Transverse colon (tissue), 4 donors: ENCODE data around the gene SEPTIN2. TPM values are rescaled to one million over a fixed set of nuclear protein-coding genes. Genes with fewer than 3 reads are reported as not detected.

Source experiments
- DNase-seq: peaks from one replicate; pipeline ENCODE4 v3.0.0-alpha.2; 2019
- H3K27ac ChIP-seq, 4 donors: fragments of 200-600 bp; sonication (generic); 2 replicates each; pipeline ENCODE4 v1.5.1; 2016 to 2018; ENCODE audit warnings: inconsistent platforms in 4 of 4
- H3K27me3 ChIP-seq: fragments of 200-600 bp; sonication (generic); 2 replicates; pipeline ENCODE4 v1.5.1; 2017; ENCODE audit warnings: inconsistent platforms
- H3K36me3 ChIP-seq, 4 donors: fragments of 200-600 bp; sonication (generic); 2 replicates each; pipeline ENCODE4 v1.5.1; 2017 to 2019; ENCODE audit warnings: inconsistent platforms in 4 of 4
- H3K4me1 ChIP-seq, 4 donors: fragments of 200-600 bp; sonication (generic); 2 replicates each; pipeline ENCODE4 v1.5.1; 2017 to 2020; ENCODE audit warnings: inconsistent platforms in 4 of 4
- H3K4me3 ChIP-seq, 4 donors: fragments of 200-600 bp; sonication (generic); 1 replicate in 1 of 4; 2 replicates in 3 of 4; pipeline versions ENCODE4 v1.5.1 to v1.6.1; 2017 to 2019; ENCODE audit warnings: inconsistent platforms in 4 of 4
- H3K9me3 ChIP-seq, 2 donors: fragments of 200-600 bp; sonication (generic); 2 replicates each; pipeline ENCODE4 v1.5.1; 2017 to 2019; ENCODE audit warnings: inconsistent platforms in 2 of 2
- EP300 ChIP-seq: sonication (generic); formaldehyde crosslinking; IDR thresholded peaks from one replicate; pipeline ENCODE4 v1.6.1; 2017; ENCODE audit warnings: antibody characterized with exemption, low read depth
- POLR2A ChIP-seq: fragments of 450-650 bp; IDR thresholded peaks from one replicate; pipeline ENCODE4 v1.6.1; 2016; ENCODE audit warnings: antibody characterized with exemption, mild to moderate bottlenecking, moderate library complexity
- POLR2AphosphoS5 ChIP-seq, 3 donors: sonication (generic); formaldehyde crosslinking; IDR thresholded peaks; one replicate each; pipeline ENCODE4 v1.6.1; 2016; ENCODE audit warnings: antibody characterized with exemption in 3 of 3
- WGBS, 2 donors: methylation state at CpG; one replicate each; pipeline ENCODE4 v1.1.5; 2018; ENCODE audit warnings: low coverage in 1 of 2; 5-methylcytosine and 5-hydroxymethylcytosine counted together
- in situ Hi-C, 4 donors: fragments of 200-750 bp; cut with MboI; loops; one replicate each; pipeline versions ENCODE4 v1.15.0 to v1.15.1; 2017; ENCODE audit warnings: low sequenced_read_pairs in 3 of 4, low pct_ligation_motif_present in 1 of 4, low pct_unique_long_range_greater_than_20kb in 1 of 4
- intact Hi-C: fragments of 100-400 bp; cut with DNase I; formaldehyde crosslinking; loops from one replicate; pipeline ENCODE4 v1.15.1; 2023; ENCODE audit warnings: low total_unique reads
- total RNA-seq, 4 donors: library from RNA; depleted of rRNA; stranded (reverse); fragments of >200 nt; gene quantifications; one replicate each; pipeline ENCODE4 v1.1.0, GENCODE V29; 2016
- TF ChIP-seq, protein P1 (sequence below), 5 experiments: fragments of 200-600 bp in 3 of 5; fragments of 450-650 bp in 2 of 5; sonication (generic) in 3 of 5; IDR thresholded peaks; 1 replicate in 2 of 5; 2 replicates in 3 of 5; pipeline ENCODE4 v1.5.1; 2016 to 2017; ENCODE audit warnings: antibody characterized with exemption in 5 of 5, inconsistent platforms in 3 of 5, mild to moderate bottlenecking in 2 of 5, moderate library complexity in 1 of 5

The SEPTIN2 gene
- total RNA-seq, 4 donors from 2014 or later = 116 to 264 (median 180) TPM

DNA sequence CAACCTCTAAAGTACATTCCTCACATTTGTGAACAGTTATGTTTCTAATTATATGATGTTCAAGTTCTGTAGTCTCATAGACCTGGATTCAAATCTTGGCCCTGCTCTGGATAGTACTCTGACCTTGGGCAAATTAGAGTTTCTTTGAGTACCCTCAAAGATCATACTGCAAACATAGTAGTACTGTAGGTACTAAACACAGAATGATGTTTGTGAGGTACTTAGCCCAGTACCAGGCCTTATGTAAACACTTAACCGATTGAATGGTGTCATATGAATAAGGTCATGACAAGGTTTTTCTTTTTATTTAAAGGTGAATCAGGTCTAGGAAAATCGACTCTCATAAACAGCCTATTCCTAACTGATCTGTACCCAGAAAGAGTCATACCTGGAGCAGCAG, 19.1 kb downstream of the SEPTIN2 start:
- Histone ChIP-seq H3K27me3 (no peaks in the 10 kb centered on the region), H3K4me3 (no peak overlapping the region), H3K36me3 (peaks cover 0 to 49% (median 9%) of the 10 kb centered on the region in 4 donors), H3K9me3 (no peaks in the 10 kb centered on the region), H3K27ac (no peak overlapping the region), H3K4me1 (peaks cover 0 to 5% (median 1%) of the 10 kb centered on the region in 4 donors)
- TF ChIP-seq EP300 = no peak
- TF ChIP-seq POLR2A = no peak
- TF ChIP-seq, protein P1, sequence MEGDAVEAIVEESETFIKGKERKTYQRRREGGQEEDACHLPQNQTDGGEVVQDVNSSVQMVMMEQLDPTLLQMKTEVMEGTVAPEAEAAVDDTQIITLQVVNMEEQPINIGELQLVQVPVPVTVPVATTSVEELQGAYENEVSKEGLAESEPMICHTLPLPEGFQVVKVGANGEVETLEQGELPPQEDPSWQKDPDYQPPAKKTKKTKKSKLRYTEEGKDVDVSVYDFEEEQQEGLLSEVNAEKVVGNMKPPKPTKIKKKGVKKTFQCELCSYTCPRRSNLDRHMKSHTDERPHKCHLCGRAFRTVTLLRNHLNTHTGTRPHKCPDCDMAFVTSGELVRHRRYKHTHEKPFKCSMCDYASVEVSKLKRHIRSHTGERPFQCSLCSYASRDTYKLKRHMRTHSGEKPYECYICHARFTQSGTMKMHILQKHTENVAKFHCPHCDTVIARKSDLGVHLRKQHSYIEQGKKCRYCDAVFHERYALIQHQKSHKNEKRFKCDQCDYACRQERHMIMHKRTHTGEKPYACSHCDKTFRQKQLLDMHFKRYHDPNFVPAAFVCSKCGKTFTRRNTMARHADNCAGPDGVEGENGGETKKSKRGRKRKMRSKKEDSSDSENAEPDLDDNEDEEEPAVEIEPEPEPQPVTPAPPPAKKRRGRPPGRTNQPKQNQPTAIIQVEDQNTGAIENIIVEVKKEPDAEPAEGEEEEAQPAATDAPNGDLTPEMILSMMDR (IDR thresholded peaks at IDR 0.05) = no peak
- TF ChIP-seq POLR2AphosphoS5 (IDR thresholded peaks at IDR 0.05) = no peak
- intact Hi-C loops (no loop called here), in situ Hi-C loops (no loop called here)
- 77 to 79% methylated on average over 2 of the region's 2 CpGs for WGBS, 2 donors
- no peak for DNase-seq

DNA sequence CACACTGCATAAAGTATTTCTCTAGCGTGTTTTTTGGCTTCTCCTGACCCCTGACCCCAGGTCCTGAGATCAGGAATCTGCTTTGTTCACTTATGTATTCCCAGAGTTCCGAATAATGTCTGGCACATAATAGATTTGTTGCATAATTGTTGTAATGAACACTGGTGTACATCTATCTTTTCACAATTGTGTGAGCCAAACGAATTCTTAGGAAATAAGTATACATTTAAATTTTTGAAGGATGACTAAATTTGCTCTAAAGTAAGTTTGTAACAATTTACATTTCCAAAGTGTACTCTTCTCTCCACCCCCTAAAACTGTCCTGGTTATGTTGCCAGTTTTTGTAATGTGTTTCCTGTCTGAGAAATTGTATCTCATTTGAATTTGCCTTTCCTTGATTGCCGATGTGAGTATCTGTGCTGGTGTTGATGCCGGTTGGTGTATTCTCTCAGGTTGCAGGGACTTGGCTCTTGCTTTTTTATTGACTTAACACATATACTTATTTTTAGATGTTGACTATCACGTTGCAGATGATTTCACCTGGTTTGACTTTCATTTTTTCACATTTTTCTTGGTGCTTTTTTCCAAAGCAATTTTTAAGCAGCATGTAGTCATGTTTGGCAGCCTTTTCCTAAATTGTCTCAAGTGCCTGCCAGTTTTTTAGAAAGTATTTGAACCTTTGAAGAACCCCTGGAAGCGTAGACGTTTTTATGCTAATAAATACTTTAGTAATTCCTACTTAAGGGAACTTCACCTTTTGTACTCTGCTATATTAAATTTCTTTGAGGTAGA, 24.3 kb downstream of the SEPTIN2 start:
- 62 to 66% methylated on average over 8 of the region's 8 CpGs for WGBS, 2 donors
- Histone ChIP-seq H3K27ac (peak overlapping the region; percentile 30 to 59 (median 42)), H3K9me3 (no peaks in the 10 kb centered on the region), H3K4me1 (peaks cover 0 to 19% (median 8%) of the 10 kb centered on the region in 4 donors), H3K4me3 (no peak overlapping the region), H3K36me3 (peaks cover 0 to 70% (median 26%) of the 10 kb centered on the region in 4 donors), H3K27me3 (no peaks in the 10 kb centered on the region)
- no peak for DNase-seq
- intact Hi-C loops = no loop called here
- TF ChIP-seq, protein P1 (IDR thresholded peaks at IDR 0.05) = no peak
- no peak for TF ChIP-seq POLR2AphosphoS5 (IDR thresholded peaks at IDR 0.05)
- TF ChIP-seq POLR2A = no peak
- TF ChIP-seq EP300 = no peak
- in situ Hi-C loops = no loop called here

DNA sequence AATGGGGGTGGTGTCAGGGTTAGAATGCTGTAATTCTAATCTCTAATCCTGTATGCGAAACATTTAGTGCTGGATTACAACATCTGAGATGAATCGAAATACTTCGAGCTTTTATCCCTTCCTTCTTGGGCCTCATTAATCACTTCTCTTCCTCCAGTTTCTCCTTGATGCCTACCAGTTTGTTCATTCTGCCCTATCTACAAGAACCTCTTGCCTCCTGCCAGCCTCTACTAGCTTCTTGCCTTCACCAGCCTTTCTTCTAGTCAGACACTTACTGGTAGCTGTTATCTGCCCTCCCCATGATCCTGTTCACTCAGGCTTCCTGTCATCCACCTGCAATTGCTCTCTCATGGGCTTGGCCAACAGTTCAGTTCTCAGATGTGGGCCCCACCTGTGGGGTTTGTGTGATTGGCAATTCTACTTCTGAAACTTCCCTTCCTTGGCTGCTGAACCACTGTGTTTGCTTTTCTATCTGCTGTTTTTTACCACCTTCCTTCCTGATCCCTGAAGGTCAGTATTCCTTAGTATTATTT, 25.0 kb downstream of the SEPTIN2 start:
- Histone ChIP-seq H3K27ac (peak overlapping the region; percentile 30 to 59 (median 42)), H3K36me3 (peaks cover 0 to 65% (median 28%) of the 10 kb centered on the region in 4 donors), H3K9me3 (no peaks in the 10 kb centered on the region), H3K27me3 (no peaks in the 10 kb centered on the region), H3K4me1 (peaks cover 0 to 19% (median 8%) of the 10 kb centered on the region in 4 donors), H3K4me3 (no peak overlapping the region)
- intact Hi-C loops (no loop called here), in situ Hi-C loops (no loop called here)
- TF ChIP-seq POLR2A (no peak), POLR2AphosphoS5 (IDR thresholded peaks at IDR 0.05) (no peak), EP300 (no peak)
- TF ChIP-seq, protein P1 (IDR thresholded peaks at IDR 0.05) = no peak
- DNase-seq = peak; percentile 28
- WGBS, 2 donors = 82 to 85% methylated on average over 3 of the region's 3 CpGs

DNA sequence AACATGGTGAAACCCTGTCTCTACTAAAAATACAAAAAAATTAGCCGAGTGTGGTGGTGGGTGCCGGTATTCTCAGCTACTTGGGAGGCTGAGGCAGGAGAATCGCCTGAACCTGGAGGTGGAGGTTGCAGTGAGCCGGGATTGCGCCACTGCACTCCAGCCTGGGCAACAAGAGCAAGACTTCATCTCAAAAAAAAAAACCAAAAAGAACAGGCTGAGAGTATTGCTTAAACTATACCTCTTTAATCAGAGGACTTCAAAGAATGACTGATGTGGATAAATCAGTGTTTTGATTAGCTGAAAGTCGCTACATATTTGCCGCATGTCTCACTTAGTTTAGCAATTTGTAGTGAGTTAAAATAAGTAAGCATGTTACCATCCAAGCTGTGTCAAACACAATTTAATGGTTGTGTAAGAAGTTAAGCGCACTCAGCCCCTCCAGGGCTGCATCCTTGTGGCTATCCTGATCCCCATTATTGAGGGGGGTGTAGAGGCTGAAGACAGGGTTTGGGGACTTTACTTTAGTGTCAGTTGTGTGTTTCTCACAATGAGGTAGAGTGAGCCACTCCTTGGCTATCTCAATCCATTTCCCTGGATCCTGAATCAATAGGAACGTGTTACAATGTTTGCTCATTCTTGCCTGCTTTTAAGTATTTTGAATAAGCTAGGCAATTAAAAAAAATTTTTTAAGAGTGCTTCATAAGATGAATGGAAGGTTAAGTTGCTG, 29.4 kb downstream of the SEPTIN2 start:
- Histone ChIP-seq H3K27ac (no peak overlapping the region), H3K4me3 (no peak overlapping the region), H3K4me1 (peaks cover 0 to 12% (median 6%) of the 10 kb centered on the region in 4 donors), H3K27me3 (no peaks in the 10 kb centered on the region), H3K36me3 (peaks cover 0 to 74% (median 36%) of the 10 kb centered on the region in 4 donors), H3K9me3 (no peaks in the 10 kb centered on the region)
- DNase-seq = no peak
- TF ChIP-seq POLR2A = no peak
- TF ChIP-seq POLR2AphosphoS5 (IDR thresholded peaks at IDR 0.05) = no peak
- no peak for TF ChIP-seq EP300
- TF ChIP-seq, protein P1 (IDR thresholded peaks at IDR 0.05) = no peak
- 93 to 95% methylated on average over 9 of the region's 9 CpGs for WGBS, 2 donors
- in situ Hi-C loops = no loop called here
- intact Hi-C loops = no loop called here
